K562 (cell line): ENCODE results near the gene PATJ.

Experiments
- CBX2 ChIP-seq: fragments of 200-600 bp; sonication (generic); IDR thresholded peaks from one replicate; pipeline ENCODE4 v1.6.1; 2012; ENCODE audit warnings: mild to moderate bottlenecking, low read length, inconsistent platforms; ENCODE audit not compliant: insufficient read depth, poor library complexity, severe bottlenecking
- EZH2 ChIP-seq: IDR thresholded peaks from 2 replicates; pipeline ENCODE4 v1.6.1; 2012; ENCODE audit warnings: low read depth, mild to moderate bottlenecking, inconsistent platforms, low read length, borderline replicate concordance
- KDM5B ChIP-seq: fragments of 200-600 bp; sonication (generic); IDR thresholded peaks from 2 replicates; pipeline ENCODE4 v1.6.1; 2012; ENCODE audit warnings: low read depth, mild to moderate bottlenecking, moderate library complexity, low read length, control low read depth, inconsistent platforms; ENCODE audit not compliant: insufficient replicate concordance
- NEUROD1 ChIP-seq: fragments of 150-350 bp; IDR thresholded peaks from 2 replicates; pipeline ENCODE4 v1.6.1; 2014; ENCODE audit warnings: borderline replicate concordance, low read length, low read depth; ENCODE audit not compliant: partially characterized antibody
- NFIC ChIP-seq: fragments of 450-650 bp; IDR thresholded peaks from 2 replicates; pipeline ENCODE4 v1.6.1; 2017; ENCODE audit warnings: mild to moderate bottlenecking, inconsistent platforms
- POLR2AphosphoS5 ChIP-seq: IDR thresholded peaks from 2 replicates; pipeline ENCODE4 v1.6.1; 2011; ENCODE audit warnings: mild to moderate bottlenecking, low read depth, low read length, moderate library complexity; ENCODE audit not compliant: control insufficient read depth, insufficient read depth
- RFX5 ChIP-seq: IDR thresholded peaks from 2 replicates; pipeline ENCODE4 v1.6.1; 2011; ENCODE audit warnings: low read depth, mild to moderate bottlenecking, improper control_type of control experiment, low read length
- TCF7L2 ChIP-seq: fragments of 150-350 bp; IDR thresholded peaks from 2 replicates; pipeline ENCODE4 v1.6.1; 2016; ENCODE audit warnings: low read depth, mild to moderate bottlenecking, low read length, moderate library complexity
- U2AF1 ChIP-seq: fragments of 200-400 bp; formaldehyde crosslinking; optimal IDR thresholded peaks from 2 replicates; pipeline ENCODE3; 2017; ENCODE audit warnings: mild to moderate bottlenecking, low read depth, low read length, moderate library complexity
- ZC3H11A ChIP-seq: IDR thresholded peaks from 2 replicates; pipeline ENCODE4 v1.6.1; 2012; ENCODE audit warnings: low read depth, low read length, improper control_type of control experiment
- ZNF551 ChIP-seq: fragments of 250-450 bp; sonication (Bioruptor Pico); IDR thresholded peaks from 2 replicates; pipeline ENCODE4 v1.5.0; 2021; ENCODE audit warnings: mild to moderate bottlenecking, moderate library complexity
- TF ChIP-seq, protein P1 (sequence below): IDR thresholded peaks from 3 replicates; pipeline ENCODE4 v1.6.1; 2011; ENCODE audit warnings: borderline replicate concordance, mild to moderate bottlenecking; ENCODE audit not compliant: insufficient read length, insufficient read depth

DNA sequence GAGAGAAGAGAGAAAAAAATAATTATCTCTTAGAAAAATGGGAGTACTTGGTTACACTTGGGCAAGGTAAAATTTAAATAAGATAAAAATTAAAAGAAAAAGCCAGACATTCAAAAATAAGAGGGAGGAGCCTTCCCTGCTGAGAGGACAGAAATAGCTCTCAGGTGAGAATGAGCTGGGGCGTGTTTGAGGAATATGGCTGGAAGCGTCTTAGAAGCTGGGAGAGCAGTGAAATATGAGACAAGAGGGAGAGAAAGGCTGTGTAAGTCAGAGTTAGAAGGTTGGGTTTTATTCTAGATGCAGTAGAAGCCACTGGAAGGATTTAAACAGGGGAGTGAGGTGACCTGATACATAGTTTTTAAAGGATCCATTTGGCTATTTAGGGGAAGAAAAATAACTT, 298.2 kb downstream of the PATJ start:
- no peak for TF ChIP-seq RFX5
- TF ChIP-seq TCF7L2, result no peak
- no peak for TF ChIP-seq ZNF551
- no peak for TF ChIP-seq CBX2
- no peak for TF ChIP-seq EZH2
- TF ChIP-seq U2AF1, result no peak
- TF ChIP-seq KDM5B, result no peak
- no peak for TF ChIP-seq ZC3H11A
- TF ChIP-seq POLR2AphosphoS5, result no peak
- TF ChIP-seq NEUROD1, result no peak
- TF ChIP-seq NFIC, result no peak
- TF ChIP-seq, protein P1, sequence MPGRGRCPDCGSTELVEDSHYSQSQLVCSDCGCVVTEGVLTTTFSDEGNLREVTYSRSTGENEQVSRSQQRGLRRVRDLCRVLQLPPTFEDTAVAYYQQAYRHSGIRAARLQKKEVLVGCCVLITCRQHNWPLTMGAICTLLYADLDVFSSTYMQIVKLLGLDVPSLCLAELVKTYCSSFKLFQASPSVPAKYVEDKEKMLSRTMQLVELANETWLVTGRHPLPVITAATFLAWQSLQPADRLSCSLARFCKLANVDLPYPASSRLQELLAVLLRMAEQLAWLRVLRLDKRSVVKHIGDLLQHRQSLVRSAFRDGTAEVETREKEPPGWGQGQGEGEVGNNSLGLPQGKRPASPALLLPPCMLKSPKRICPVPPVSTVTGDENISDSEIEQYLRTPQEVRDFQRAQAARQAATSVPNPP, result no peak
